Calu3 (cell line): ENCODE results near the gene PCDHA7. TPM values are rescaled to one million over a fixed set of nuclear protein-coding genes. Genes with fewer than 3 reads are reported as not detected.
"Not testable (repeated sequence)": the region's sequence is repeated elsewhere in the genome, so short reads cannot be mapped to it uniquely, and the experiment has no call there.

Experiments
- Bru-seq: library from RNA; stranded (reverse); fragments of 400-500 nt; gene quantifications from one replicate; lab custom pipeline; 2021; lab: Mats Ljungman, UMichigan
- BruChase-seq, 2 experiments: library from RNA; stranded (reverse); fragments of 400-500 nt; gene quantifications; one replicate each; lab custom pipeline; 2021; lab: Mats Ljungman, UMichigan
- BruUV-seq: library from RNA; stranded (reverse); fragments of 400-500 nt; replicated peaks from 2 replicates; lab custom pipeline; 2021; lab: Mats Ljungman, UMichigan
- CTCF ChIA-PET: fragments of 300-600 bp; sonication (Branson Sonifier 250); formaldehyde crosslinking; loops from one replicate; lab custom pipeline; 2022; ENCODE audit warnings: antibody characterized with exemption; lab: Charles Lee
- DNase-seq: peaks from one replicate; pipeline ENCODE4 v3.0.0; 2022
- H3K27ac Mint-ChIP-seq: one replicate; pipeline ENCODE4 v1.8.0; 2022; ENCODE audit warnings: mixed read lengths; ENCODE audit not compliant: unreplicated experiment
- H3K27me3 Mint-ChIP-seq: one replicate; pipeline ENCODE4 v1.8.0; 2022; ENCODE audit warnings: mixed read lengths; ENCODE audit not compliant: unreplicated experiment
- H3K36me3 Mint-ChIP-seq: one replicate; pipeline ENCODE4 v1.8.0; 2022; ENCODE audit warnings: mild to moderate bottlenecking, moderate library complexity, mixed read lengths; ENCODE audit not compliant: insufficient read depth, unreplicated experiment
- H3K4me1 Mint-ChIP-seq: one replicate; pipeline ENCODE4 v1.8.0; 2022; ENCODE audit warnings: mild to moderate bottlenecking, low read depth, mixed read lengths; ENCODE audit not compliant: unreplicated experiment
- H3K4me3 Mint-ChIP-seq: one replicate; pipeline ENCODE4 v1.8.0; 2022; ENCODE audit warnings: mild to moderate bottlenecking, low read depth, moderate library complexity, mixed read lengths; ENCODE audit not compliant: unreplicated experiment
- H3K9me3 Mint-ChIP-seq: one replicate; pipeline ENCODE4 v1.8.0; 2022; ENCODE audit warnings: low read depth, mixed read lengths; ENCODE audit not compliant: unreplicated experiment
- intact Hi-C: fragments of 100-400 bp; cut with micrococcal nuclease; formaldehyde crosslinking; loops from one replicate; pipeline ENCODE4 v1.10.0; 2022; ENCODE audit not compliant: unreplicated experiment
- long read RNA-seq: library from polyadenylated mRNA; stranded (forward); transcript quantifications from one replicate; pipeline ENCODE4 v2.0.0, GENCODE V29; 2022
- total RNA-seq: library from RNA; stranded (reverse); gene quantifications from 2 replicates; pipeline ENCODE4 v1.2.3, GENCODE V29; 2022
- TF ChIP-seq, protein P1 (sequence below): fragments of 200-600 bp; IDR thresholded peaks from one replicate; pipeline ENCODE4 v1.8.0; 2022; ENCODE audit warnings: antibody characterized with exemption; ENCODE audit not compliant: unreplicated experiment

PCDHA7 gene
- 0.95 and 1.2 TPM in 2 replicates for total RNA-seq
- percentile 31 among the genes with signal in this experiment for Bru-seq, nascent RNA
- BruChase-seq, experiment 1, labeled RNA remaining after a 6-hour chase, result percentile 43 among the genes with signal in this experiment
- BruChase-seq, experiment 2, labeled RNA remaining after a 2-hour chase, result percentile 41 among the genes with signal in this experiment
- long read RNA-seq, result 0 reads

DNA sequence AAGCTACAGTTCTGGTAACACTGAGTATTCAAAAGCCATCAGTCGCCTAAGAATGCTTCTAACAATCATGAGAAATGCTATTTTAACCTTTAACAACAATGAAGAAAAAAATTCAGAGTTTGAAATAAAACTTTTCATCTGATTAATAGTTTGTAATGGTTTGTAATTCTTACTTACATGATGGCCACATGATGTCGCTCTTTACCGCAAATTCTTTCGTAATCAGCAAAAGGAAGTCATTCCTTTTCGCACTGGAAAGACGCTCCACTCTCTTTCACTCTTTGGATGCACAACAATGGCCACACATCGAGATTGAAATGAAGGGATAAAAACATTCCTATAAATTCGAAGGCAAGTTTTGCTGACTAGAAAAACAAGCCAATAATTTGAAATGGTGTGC is at the start of gene PCDHA7:
PCDHA7 (plus strand) TSS at position 277 of the 400 bp plus-strand sequence; CDS start at position 392, 115 bp downstream.
- CTCF ChIA-PET, result no interaction called here
- Mint-ChIP-seq H3K27ac (no peak within 1 kb of the TSS), H3K4me1 (no peaks in the 10 kb centered on the region), H3K27me3 (no peaks in the 10 kb centered on the region), H3K9me3 (peaks cover 13% of the 10 kb centered on the region), H3K4me3 (no peak within 1 kb of the TSS), H3K36me3 (peaks cover 4% of the 10 kb centered on the region)
- intact Hi-C loops, result no loop called here
- BruUV-seq, result no TSS peak
- no peak for DNase-seq
- TF ChIP-seq, protein P1, sequence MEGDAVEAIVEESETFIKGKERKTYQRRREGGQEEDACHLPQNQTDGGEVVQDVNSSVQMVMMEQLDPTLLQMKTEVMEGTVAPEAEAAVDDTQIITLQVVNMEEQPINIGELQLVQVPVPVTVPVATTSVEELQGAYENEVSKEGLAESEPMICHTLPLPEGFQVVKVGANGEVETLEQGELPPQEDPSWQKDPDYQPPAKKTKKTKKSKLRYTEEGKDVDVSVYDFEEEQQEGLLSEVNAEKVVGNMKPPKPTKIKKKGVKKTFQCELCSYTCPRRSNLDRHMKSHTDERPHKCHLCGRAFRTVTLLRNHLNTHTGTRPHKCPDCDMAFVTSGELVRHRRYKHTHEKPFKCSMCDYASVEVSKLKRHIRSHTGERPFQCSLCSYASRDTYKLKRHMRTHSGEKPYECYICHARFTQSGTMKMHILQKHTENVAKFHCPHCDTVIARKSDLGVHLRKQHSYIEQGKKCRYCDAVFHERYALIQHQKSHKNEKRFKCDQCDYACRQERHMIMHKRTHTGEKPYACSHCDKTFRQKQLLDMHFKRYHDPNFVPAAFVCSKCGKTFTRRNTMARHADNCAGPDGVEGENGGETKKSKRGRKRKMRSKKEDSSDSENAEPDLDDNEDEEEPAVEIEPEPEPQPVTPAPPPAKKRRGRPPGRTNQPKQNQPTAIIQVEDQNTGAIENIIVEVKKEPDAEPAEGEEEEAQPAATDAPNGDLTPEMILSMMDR, result no peak

- Mint-ChIP-seq H3K4me3 (peak within 1 kb of the TSS; percentile 56), H3K27ac (no peak within 1 kb of the TSS), H3K9me3 (peaks cover 7% of the 10 kb centered on the region), H3K4me1 (no peaks in the 10 kb centered on the region), H3K27me3 (no peaks in the 10 kb centered on the region), H3K36me3 (peaks cover 4% of the 10 kb centered on the region)
- no TSS peak for BruUV-seq
- TF ChIP-seq, protein P1, result no peak
- peak; percentile 23 for DNase-seq
- CTCF ChIA-PET, result interaction anchor here (0.7 to 1.7 kb wide), 9 partner anchors 60 to 778 kb away, joined by 3 to 15 read pairs (median 4); partner anchors contain the start of genes PCDHGA9 and PCDHGC3
- intact Hi-C loops, result loop anchor here (1.0 kb wide), 1 partner anchor 255 kb away; no protein-coding TSS in a partner anchor
Measured at GRCh38 chr5:140785905-140786686, 48.0 kb upstream of the PCDHA7 start, which contains the start of gene PCDHA1. Gene PCDHA1, plus strand, starts transcription at chr5:140786140.

DNA sequence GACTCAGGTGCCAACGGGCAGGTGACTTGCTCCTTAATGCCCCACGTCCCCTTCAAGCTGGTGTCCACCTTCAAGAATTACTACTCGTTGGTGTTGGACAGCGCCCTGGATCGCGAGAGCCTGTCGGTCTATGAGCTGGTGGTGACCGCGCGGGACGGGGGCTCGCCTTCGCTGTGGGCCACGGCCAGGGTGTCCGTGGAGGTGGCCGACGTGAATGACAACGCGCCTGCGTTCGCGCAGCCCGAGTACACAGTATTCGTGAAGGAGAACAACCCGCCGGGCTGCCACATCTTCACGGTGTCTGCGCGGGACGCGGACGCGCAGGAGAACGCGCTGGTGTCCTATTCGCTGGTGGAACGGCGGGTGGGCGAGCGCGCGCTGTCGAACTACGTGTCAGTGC is 46.6 kb upstream of the PCDHA7 start:
- H3K27ac Mint-ChIP-seq, H3K4me1 Mint-ChIP-seq, H3K4me3 Mint-ChIP-seq, DNase-seq, H3K9me3 Mint-ChIP-seq, CTCF ChIA-PET, H3K36me3 Mint-ChIP-seq, BruUV-seq, H3K27me3 Mint-ChIP-seq, intact Hi-C loops: not testable (repeated sequence)

GRCh38 chr5:140787849-140788504 is 46.1 kb upstream of the PCDHA7 start:
- H3K27ac Mint-ChIP-seq, DNase-seq, intact Hi-C loops, H3K27me3 Mint-ChIP-seq, H3K4me1 Mint-ChIP-seq, H3K4me3 Mint-ChIP-seq, H3K9me3 Mint-ChIP-seq, BruUV-seq, CTCF ChIA-PET, H3K36me3 Mint-ChIP-seq: not testable (repeated sequence)

DNA sequence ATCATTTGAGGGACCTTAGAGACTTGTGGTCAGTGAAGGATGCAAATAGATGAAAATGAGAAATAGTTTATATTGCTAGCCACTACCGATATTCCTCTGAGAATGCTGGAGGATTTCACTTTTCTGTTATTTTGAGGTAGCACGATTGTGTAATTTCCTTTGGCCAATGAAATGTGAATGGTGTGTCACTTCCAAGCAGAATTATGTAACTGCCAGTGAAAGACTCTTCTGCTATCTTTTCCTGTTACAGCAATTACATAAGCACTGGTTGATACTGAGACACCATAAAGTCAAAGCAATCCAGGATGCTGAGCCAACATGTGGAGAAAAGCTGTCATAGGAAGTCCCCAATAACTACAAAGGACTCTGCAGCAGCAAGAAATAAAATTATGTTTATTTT is 43.0 kb upstream of the PCDHA7 start:
- TF ChIP-seq, protein P1, result no peak
- intact Hi-C loops, result no loop called here
- Mint-ChIP-seq H3K27ac (no peak overlapping the region), H3K9me3 (peaks cover 12% of the 10 kb centered on the region), H3K4me1 (no peaks in the 10 kb centered on the region), H3K27me3 (no peaks in the 10 kb centered on the region), H3K36me3 (peaks cover 2% of the 10 kb centered on the region), H3K4me3 (no peak overlapping the region)
- DNase-seq, result no peak
- no TSS peak for BruUV-seq
- CTCF ChIA-PET, result no interaction called here
